IMR-90 (cell line): ENCODE results near the gene AGTR1. TPM values are rescaled to one million over a fixed set of nuclear protein-coding genes. Genes with fewer than 3 reads are reported as not detected.

Experiments
- ATAC-seq: fragments of 200-7000 bp; cut with Tn5 transposase; 2 replicates; pipeline ENCODE4 v1.9.1; 2020; ENCODE audit warnings: low read depth, mild to moderate bottlenecking, moderate library complexity
- BruUV-seq: library from RNA; stranded (reverse); fragments of 400-500 nt; replicated peaks from 2 replicates; lab custom pipeline; 2021; lab: Mats Ljungman, UMichigan
- CTCF ChIA-PET: fragments of 300-600 bp; formaldehyde crosslinking; extraction: SDS; loops from one replicate; lab custom pipeline; 2021; ENCODE audit warnings: antibody characterized with exemption; lab: Yijun Ruan, JAX
- POLR2A ChIA-PET: fragments of 300-600 bp; sonication (Branson Sonifier 250); formaldehyde crosslinking; loops from one replicate; lab custom pipeline; 2022; ENCODE audit warnings: antibody characterized with exemption; ENCODE audit not compliant: unreplicated experiment; lab: Charles Lee
- DNase-seq: peaks from one replicate; pipeline ENCODE4 v3.0.0; 2013
- H2AFZ ChIP-seq: replicated peaks from 2 replicates; pipeline ENCODE3; 2013; ENCODE audit warnings: low read length, mild to moderate bottlenecking; ENCODE audit not compliant: poor library complexity
- H2AK5ac ChIP-seq: 2 replicates; pipeline ENCODE4 v1.6.1; 2013; ENCODE audit warnings: low read depth, low read length, inconsistent platforms
- H2AK9ac ChIP-seq: replicated peaks from 2 replicates; pipeline ENCODE3; 2013; ENCODE audit warnings: mild to moderate bottlenecking, low read depth, low read length, moderate library complexity; ENCODE audit not compliant: poor library complexity
- H2BK120ac ChIP-seq: 2 replicates; pipeline ENCODE4 v1.6.1; 2013; ENCODE audit warnings: low read depth, low read length, inconsistent platforms
- H2BK15ac ChIP-seq: 3 replicates; pipeline ENCODE4 v1.6.1; 2013; ENCODE audit warnings: low read depth, low read length, inconsistent platforms
- H2BK20ac ChIP-seq: 2 replicates; pipeline ENCODE4 v1.6.1; 2013; ENCODE audit warnings: low read depth, mild to moderate bottlenecking, inconsistent platforms, low read length, moderate library complexity
- H2BK5ac ChIP-seq: 2 replicates; pipeline ENCODE4 v1.6.1; 2013; ENCODE audit warnings: mild to moderate bottlenecking, low read depth, low read length, inconsistent platforms; ENCODE audit not compliant: poor library complexity, severe bottlenecking
- H3K14ac ChIP-seq: replicated peaks from 2 replicates; pipeline ENCODE4 v1.6.1; 2013; ENCODE audit warnings: low read depth, low read length, inconsistent platforms
- H3K18ac ChIP-seq: 2 replicates; pipeline ENCODE4 v1.6.1; 2013; ENCODE audit warnings: low read depth, low read length, control low read depth
- H3K23ac ChIP-seq: 2 replicates; pipeline ENCODE4 v1.6.1; 2013; ENCODE audit warnings: low read depth, low read length, inconsistent platforms
- H3K27ac ChIP-seq: 2 replicates; pipeline ENCODE4 v1.5.1; 2013; ENCODE audit warnings: mild to moderate bottlenecking, control low read depth, low read length; ENCODE audit not compliant: insufficient read depth
- H3K27me3 ChIP-seq: 2 replicates; pipeline ENCODE4 v1.6.1; 2013; ENCODE audit warnings: low read length; ENCODE audit not compliant: control insufficient read depth, insufficient read depth
- H3K36me3 ChIP-seq: 2 replicates; pipeline ENCODE4 v1.6.1; 2013; ENCODE audit warnings: low read length, mixed read lengths; ENCODE audit not compliant: control insufficient read depth, insufficient read depth
- H3K4ac ChIP-seq: 2 replicates; pipeline ENCODE4 v1.6.1; 2013; ENCODE audit warnings: low read depth, low read length, inconsistent platforms
- H3K4me1 ChIP-seq: 2 replicates; pipeline ENCODE4 v1.6.1; 2013; ENCODE audit warnings: low read length, mixed read lengths; ENCODE audit not compliant: control insufficient read depth, insufficient read depth
- H3K4me2 ChIP-seq: 2 replicates; pipeline ENCODE4 v1.6.1; 2013; ENCODE audit warnings: low read depth, mild to moderate bottlenecking, control low read depth, low read length, moderate library complexity
- H3K4me3 ChIP-seq: 2 replicates; pipeline ENCODE4 v1.5.1; 2013; ENCODE audit warnings: low read depth, mild to moderate bottlenecking, control low read depth, low read length, moderate library complexity; ENCODE audit not compliant: insufficient read depth
- H3K56ac ChIP-seq: 2 replicates; pipeline ENCODE4 v1.6.1; 2013; ENCODE audit warnings: low read length, inconsistent platforms; ENCODE audit not compliant: insufficient read depth; ENCODE audit errors: extremely low read depth
- H3K79me1 ChIP-seq, 2 experiments: 2 replicates each; pipeline ENCODE4 v1.6.1; 2013; ENCODE audit warnings: low read length in 2 of 2, inconsistent platforms in 1 of 2, low read depth in 1 of 2
- H3K9ac ChIP-seq: 2 replicates; pipeline ENCODE4 v1.6.1; 2013; ENCODE audit warnings: low read depth, low read length, control low read depth
- H3K9me1 ChIP-seq: 2 replicates; pipeline ENCODE4 v1.6.1; 2013; ENCODE audit warnings: low read length, inconsistent platforms; ENCODE audit not compliant: insufficient read depth
- H3K9me3 ChIP-seq: 2 replicates; pipeline ENCODE4 v1.6.1; 2013; ENCODE audit warnings: low read length; ENCODE audit not compliant: control insufficient read depth, insufficient read depth
- H4K20me1 ChIP-seq: 2 replicates; pipeline ENCODE4 v1.6.1; 2013; ENCODE audit warnings: low read length, inconsistent platforms; ENCODE audit not compliant: insufficient read depth
- H4K5ac ChIP-seq: 2 replicates; pipeline ENCODE4 v1.6.1; 2013; ENCODE audit warnings: mild to moderate bottlenecking, low read depth, low read length, control low read depth
- H4K8ac ChIP-seq, 2 experiments: 2 replicates each; pipeline ENCODE4 v1.6.1; 2013; ENCODE audit warnings: low read depth in 2 of 2, low read length in 2 of 2, control low read depth in 1 of 2, inconsistent platforms in 1 of 2
- H4K91ac ChIP-seq: 2 replicates; pipeline ENCODE4 v1.6.1; 2013; ENCODE audit warnings: low read depth, low read length, inconsistent platforms; ENCODE audit not compliant: insufficient read depth
- BHLHE40 ChIP-seq: fragments of 150-350 bp; IDR thresholded peaks from 2 replicates; pipeline ENCODE4 v1.6.1; 2016; ENCODE audit warnings: mild to moderate bottlenecking, low read depth, low read length
- CHD1 ChIP-seq: IDR thresholded peaks from 2 replicates; pipeline ENCODE4 v1.6.1; 2012; ENCODE audit warnings: low read depth, low read length, improper control_type of control experiment
- MAFK ChIP-seq: IDR thresholded peaks from 2 replicates; pipeline ENCODE4 v1.6.1; 2012; ENCODE audit warnings: low read depth, low read length, improper control_type of control experiment
- MAZ ChIP-seq: IDR thresholded peaks from 2 replicates; pipeline ENCODE4 v1.6.1; 2012; ENCODE audit warnings: low read depth, mild to moderate bottlenecking, low read length, improper control_type of control experiment, moderate library complexity, borderline replicate concordance
- NFE2L2 ChIP-seq: fragments of 150-350 bp; IDR thresholded peaks from 2 replicates; pipeline ENCODE4 v1.6.1; 2016; ENCODE audit warnings: low read depth, mild to moderate bottlenecking, low read length
- RAD21 ChIP-seq: IDR thresholded peaks from 2 replicates; pipeline ENCODE4 v1.6.1; 2012; ENCODE audit warnings: low read length, improper control_type of control experiment
- SMC3 ChIP-seq: fragments of 150-350 bp; IDR thresholded peaks from 2 replicates; pipeline ENCODE4 v1.6.1; 2016; ENCODE audit warnings: low read depth, mild to moderate bottlenecking, antibody characterized with exemption, low read length, moderate library complexity
- WGBS, 2 experiments: methylation state at CpG; one replicate each; pipeline versions ENCODE4 v1.1.5 to v1.1.7; 2013; ENCODE audit warnings: missing lambda C conversion rate in 2 of 2; ENCODE audit not compliant: insufficient read length in 1 of 2; ENCODE audit errors: extremely low coverage in 2 of 2; 5-methylcytosine and 5-hydroxymethylcytosine counted together
- dilution Hi-C: fragments of 300-500 bp; cut with HindIII; formaldehyde crosslinking; loops from one replicate; pipeline ENCODE4 v1.14.3; 2018; ENCODE audit warnings: low sequenced_read_pairs; ENCODE audit not compliant: unreplicated experiment
- in situ Hi-C: fragments of 300-500 bp; cut with MboI; formaldehyde crosslinking; loops from 3 replicates; pipeline ENCODE4 v1.14.3; 2019; ENCODE audit warnings: low sequenced_read_pairs, inconsistent platforms, mixed read lengths
- intact Hi-C: fragments of 100-400 bp; cut with micrococcal nuclease; formaldehyde crosslinking; loops from 2 replicates; pipeline ENCODE4 v1.10.0; 2022
- polyA plus RNA-seq, 3 experiments: library from polyadenylated mRNA; depleted of rRNA; stranded (reverse); fragments of >200 nt; gene quantifications; 2 replicates each; pipeline ENCODE4 v1.2.3, GENCODE V29; 2012; ENCODE audit warnings: low replicate concordance in 1 of 3
- total RNA-seq: library from RNA; depleted of rRNA; stranded (reverse); fragments of >200 nt; gene quantifications from 2 replicates; pipeline ENCODE4 v1.2.3, GENCODE V29; 2012
- TF ChIP-seq, protein P1 (sequence below): fragments of 150-350 bp; IDR thresholded peaks from 2 replicates; pipeline ENCODE4 v1.6.1; 2016; ENCODE audit warnings: low read depth, mild to moderate bottlenecking, low read length, moderate library complexity, borderline replicate concordance
- TF ChIP-seq, protein P2 (sequence below): fragments of 150-350 bp; IDR thresholded peaks from 2 replicates; pipeline ENCODE4 v1.6.1; 2017; ENCODE audit warnings: mild to moderate bottlenecking, antibody characterized with exemption, low read length, low read depth

The AGTR1 gene
- total and polyA plus RNA-seq, 2 of the 4 experiments (the other 2 are of a cell fraction): 2.2 to 2.7 TPM

DNA sequence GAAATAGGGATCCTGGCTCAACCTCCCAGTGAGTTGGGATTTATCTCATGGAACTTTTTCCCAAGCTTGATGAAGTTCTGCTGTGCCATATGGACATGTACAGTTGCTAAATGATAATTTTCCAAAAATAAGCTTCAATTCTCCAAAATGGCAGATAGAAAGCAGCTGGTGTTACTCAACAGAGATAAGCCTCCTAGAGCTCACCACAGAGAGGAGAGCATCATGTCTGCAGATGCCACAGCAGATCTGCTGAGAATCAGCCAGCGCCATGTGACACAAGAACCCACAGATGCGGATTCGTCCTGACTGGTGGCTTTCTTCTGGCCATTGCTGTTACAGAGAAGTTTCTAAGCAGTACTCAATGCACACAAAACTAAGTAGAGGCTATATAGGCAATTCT, 50.6 kb downstream of the AGTR1 start:
- Histone ChIP-seq H4K91ac (no peak overlapping the region), H2BK15ac (no peak overlapping the region), H3K56ac (no peak overlapping the region), H2BK120ac (no peak overlapping the region), H3K9ac (no peak overlapping the region), H3K9me3 (no peaks in the 10 kb centered on the region), H3K23ac (no peak overlapping the region), H3K4me1 (no peaks in the 10 kb centered on the region), H3K14ac (no peak overlapping the region), H3K18ac (no peak overlapping the region), H3K36me3 (no peaks in the 10 kb centered on the region), H3K27ac (no peak overlapping the region), H3K9me1 (no peaks in the 10 kb centered on the region), H4K8ac (no peak overlapping the region), H4K20me1 (no peaks in the 10 kb centered on the region), H2AK5ac (no peak overlapping the region), H2AFZ (no peak overlapping the region), H3K79me1 (no peaks in the 10 kb centered on the region), H4K5ac (no peak overlapping the region), H3K4me2 (no peak overlapping the region), H2AK9ac (no peak overlapping the region), H2BK20ac (no peak overlapping the region), H3K4ac (no peak overlapping the region), H2BK5ac (no peak overlapping the region), H3K4me3 (no peak overlapping the region), H3K27me3 (no peaks in the 10 kb centered on the region)
- in situ Hi-C loops: no loop called here
- no TSS peak for BruUV-seq
- dilution Hi-C loops: no loop called here
- intact Hi-C loops: no loop called here
- ChIA-PET CTCF (no interaction called here), POLR2A (no interaction called here)
- TF ChIP-seq BHLHE40 (no peak), RAD21 (no peak), NFE2L2 (no peak), MAFK (no peak), SMC3 (no peak), MAZ (no peak), CHD1 (no peak)
- TF ChIP-seq, protein P1, sequence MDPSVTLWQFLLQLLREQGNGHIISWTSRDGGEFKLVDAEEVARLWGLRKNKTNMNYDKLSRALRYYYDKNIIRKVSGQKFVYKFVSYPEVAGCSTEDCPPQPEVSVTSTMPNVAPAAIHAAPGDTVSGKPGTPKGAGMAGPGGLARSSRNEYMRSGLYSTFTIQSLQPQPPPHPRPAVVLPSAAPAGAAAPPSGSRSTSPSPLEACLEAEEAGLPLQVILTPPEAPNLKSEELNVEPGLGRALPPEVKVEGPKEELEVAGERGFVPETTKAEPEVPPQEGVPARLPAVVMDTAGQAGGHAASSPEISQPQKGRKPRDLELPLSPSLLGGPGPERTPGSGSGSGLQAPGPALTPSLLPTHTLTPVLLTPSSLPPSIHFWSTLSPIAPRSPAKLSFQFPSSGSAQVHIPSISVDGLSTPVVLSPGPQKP: no peak
- TF ChIP-seq, protein P2, sequence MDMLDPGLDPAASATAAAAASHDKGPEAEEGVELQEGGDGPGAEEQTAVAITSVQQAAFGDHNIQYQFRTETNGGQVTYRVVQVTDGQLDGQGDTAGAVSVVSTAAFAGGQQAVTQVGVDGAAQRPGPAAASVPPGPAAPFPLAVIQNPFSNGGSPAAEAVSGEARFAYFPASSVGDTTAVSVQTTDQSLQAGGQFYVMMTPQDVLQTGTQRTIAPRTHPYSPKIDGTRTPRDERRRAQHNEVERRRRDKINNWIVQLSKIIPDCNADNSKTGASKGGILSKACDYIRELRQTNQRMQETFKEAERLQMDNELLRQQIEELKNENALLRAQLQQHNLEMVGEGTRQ: no peak
- no peak for ATAC-seq
- DNase-seq: no peak
- WGBS, 2 experiments: no CpG with 5 or more reads among the region's 3 CpGs
